GM15510 (cell line): Measurements from ENCODE around the gene MOCS2.

Experiments
- POLR2A ChIP-seq: IDR thresholded peaks from 3 replicates; pipeline ENCODE4 v1.6.1; 2011; ENCODE audit warnings: borderline replicate concordance; ENCODE audit not compliant: insufficient read length; ENCODE audit errors: extremely low read depth

MOCS2 gene

DNA sequence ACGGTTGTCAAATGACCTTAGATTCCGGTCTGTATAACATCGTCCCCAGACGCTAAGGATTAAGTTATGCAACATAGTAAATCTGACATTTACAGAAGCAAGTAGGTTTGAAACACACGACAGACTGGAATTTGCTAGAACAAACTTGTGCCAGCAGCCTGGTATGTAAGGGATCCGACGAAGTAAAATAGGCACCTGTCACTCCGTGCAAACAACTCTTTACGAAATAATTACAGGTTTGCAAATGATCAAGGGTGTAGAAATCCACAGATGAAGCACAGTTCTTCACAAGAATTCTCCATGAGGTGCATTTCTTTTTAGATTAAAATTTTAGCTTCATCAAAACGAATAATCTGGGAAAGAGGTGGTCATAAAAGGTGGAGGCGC, 508 bp downstream of the MOCS2 start:
- TF ChIP-seq POLR2A = no peak

DNA sequence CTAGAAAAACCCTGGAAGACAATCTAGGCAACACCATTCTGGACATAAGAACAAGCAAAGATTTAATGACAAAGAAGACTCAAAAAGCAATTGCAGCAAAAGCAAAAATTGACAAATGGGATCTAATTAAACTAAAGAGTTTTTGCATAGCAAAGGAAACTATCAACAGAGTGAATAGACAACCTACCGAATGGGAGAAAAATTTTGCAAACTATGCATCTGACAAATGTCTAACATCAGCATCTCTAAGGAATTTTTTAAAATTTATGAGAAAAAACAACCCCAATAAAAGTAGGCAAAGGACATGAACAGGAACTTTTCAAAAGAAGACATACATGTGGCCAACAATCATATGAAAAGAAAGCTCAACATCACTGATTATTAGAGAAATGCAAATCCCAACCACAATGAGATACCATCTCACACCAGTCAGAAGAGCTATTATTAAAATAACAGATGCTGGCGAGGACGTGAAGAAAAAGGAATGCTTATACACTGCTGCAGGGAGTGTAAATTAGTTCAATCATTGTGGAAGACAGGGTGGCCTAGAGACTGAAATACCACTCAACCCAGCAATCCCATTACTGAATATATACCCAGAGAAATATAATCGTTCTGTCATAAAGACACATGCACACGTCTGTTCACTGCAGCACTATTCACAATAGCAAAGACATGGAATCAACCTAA, 3.8 kb downstream of the MOCS2 start:
- TF ChIP-seq POLR2A = no peak

DNA sequence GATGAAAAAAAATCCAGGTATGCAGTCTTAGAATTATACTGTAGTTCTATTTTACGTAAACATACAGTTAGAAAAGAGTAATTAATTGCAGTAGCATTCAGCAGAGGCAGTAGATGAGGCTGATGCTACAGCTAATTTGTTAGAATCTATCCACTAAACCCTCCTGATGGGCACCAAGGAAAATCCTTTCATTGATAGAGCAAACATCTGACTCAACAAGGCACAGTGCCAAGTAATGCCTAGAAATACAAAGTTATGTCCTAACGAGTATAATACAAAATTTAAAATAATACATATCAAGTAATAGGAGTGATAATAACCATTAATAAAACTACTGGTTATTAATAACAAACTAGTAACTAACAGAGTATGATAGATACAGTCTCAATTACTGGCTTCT, 9.0 kb downstream of the MOCS2 start:
- no peak for TF ChIP-seq POLR2A

DNA sequence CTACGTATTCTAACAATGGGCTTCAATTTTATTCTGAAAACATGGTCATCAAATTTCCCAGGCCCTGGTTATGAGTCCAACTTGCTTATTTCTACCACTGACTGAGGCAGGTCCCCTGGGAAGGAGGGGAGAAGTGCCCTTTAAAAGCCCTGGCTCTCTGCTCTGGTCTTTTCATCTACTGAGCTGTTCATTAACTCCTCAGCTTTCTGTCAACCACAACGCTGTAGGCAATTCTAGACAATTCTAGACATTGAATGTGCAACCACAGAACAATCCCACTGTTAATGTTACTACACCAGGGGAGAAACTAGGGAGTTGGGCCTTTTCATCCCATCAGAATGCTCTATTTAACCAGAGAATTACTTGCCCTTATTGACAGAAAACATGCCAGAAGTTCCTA, 10.0 kb downstream of the MOCS2 start:
- no peak for TF ChIP-seq POLR2A

DNA sequence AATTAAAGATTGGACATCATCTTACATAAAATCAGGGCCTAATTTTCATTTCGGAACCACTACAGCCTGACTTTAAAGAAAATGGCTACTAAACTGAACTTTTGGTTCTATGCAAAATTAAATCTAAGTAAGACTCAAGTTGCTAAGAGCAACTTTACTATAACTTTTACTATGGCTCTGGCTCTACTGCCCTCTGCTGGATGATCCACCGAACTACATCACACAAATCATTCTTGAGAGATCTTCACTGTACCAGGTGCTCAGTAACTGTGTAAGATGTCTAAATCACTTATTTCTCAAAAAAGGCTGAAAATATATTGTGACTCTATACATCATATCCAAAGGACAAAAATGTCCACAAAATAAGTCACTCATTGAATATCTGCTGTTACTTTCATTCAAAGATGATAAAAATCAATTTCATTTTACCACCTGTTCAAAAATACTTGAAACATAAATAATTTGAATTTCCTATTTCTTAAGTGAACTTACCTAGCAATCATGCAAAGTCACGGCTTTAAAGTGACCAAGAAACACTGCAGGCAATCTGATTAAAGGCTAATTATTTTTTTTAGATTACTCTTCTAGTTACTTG, 13.5 kb downstream of the MOCS2 start:
- TF ChIP-seq POLR2A = no peak

DNA sequence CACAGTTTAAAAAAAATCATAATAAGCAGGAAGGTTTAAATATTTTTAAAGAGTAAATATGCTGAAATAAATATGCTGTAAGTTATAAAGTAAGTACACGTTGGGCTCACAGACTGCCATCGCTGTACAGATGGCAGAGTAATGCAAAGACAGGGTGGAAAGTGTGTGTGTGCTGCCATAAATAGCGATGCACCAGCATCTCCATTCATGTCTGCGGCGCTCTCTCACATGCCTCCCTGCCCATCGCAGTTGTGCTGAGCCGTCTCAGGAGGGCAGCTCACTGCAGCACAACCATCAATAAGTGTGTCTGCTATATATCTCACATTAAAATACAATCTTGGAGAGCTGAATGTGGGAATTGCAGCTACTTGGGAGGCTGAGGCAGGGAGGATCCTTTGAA, 14.3 kb downstream of the MOCS2 start:
- no peak for TF ChIP-seq POLR2A

DNA sequence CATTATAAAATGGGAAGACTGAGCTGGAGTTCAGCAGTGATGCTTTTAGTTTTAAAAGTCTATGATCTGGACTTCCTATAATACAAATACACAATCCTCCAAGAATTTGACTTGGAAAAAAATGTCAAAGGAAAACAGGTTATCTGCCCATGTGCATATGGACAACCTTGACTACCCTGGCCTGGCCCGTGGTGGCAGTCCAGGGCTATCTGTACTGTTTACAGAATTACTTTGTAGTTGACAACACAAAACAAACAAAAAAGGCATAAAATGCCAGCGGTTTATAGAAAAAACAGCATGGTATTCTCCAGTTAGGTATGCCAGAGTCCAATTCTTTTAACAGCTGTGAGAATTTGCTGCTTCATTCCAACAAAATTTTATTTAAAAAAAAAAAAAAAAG, 17.3 kb downstream of the MOCS2 start:
- no peak for TF ChIP-seq POLR2A

DNA sequence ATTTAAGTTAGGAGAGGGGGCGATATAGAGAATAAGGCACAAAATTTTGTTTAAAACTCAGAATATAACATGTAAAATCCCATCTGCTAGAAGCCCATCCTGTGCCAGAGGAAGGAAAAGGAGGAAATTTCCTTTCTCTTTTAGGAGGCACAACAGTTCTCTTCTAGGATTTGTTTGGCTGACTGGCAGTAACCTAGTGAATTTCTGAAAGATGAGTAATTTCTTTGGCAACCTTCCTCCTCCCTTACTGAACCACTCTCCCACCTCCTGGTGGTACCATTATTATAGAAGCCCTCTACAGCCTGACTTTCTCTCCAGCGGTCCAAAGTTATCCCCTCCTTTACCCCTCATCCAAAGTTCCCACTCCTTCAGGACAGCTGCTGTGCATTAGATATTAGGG, 18.3 kb downstream of the MOCS2 start:
- no peak for TF ChIP-seq POLR2A

DNA sequence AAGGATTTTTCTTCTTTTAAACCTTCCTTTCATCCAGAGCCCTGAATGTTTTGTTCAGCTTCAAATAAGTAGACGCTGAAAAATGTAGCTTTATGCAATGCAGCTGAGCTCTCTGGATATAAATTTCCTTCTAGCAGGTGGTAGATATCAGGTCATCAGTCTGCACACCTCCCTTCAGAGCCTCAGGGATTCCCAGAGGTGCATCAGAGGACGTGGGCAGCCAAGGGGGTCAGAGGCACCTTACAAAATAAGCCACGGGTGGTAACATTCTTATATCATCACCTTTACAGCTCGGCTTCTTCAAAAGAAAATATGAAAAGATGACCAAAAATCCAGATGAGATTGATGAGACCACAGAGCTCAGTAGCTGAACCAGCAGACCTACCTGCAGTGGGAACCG, 19.3 kb downstream of the MOCS2 start:
- no peak for TF ChIP-seq POLR2A

DNA sequence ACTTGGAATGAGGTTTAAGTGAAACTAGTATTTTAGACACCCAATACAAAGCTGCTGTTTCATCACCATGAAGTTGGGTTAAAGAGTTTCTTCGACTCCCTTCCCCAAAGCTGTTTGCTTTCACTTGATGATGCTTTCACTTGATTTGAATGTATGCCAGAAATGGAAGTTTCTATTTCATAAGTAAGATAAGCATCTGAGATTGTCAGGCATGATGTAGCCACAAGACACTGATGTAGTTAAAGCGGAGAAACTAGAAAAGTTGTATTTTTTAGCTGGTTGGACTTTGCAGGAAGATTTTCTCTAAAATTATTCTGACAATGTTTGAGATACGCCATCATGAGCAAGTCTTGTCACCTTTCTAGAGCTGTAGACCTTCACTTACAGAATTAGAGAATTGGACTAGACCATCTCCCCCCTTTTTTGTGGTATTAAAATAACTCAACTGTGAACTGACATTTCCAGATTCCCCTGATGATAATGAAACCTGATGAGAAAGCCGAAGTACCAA, 20.0 kb downstream of the MOCS2 start:
- no peak for TF ChIP-seq POLR2A

DNA sequence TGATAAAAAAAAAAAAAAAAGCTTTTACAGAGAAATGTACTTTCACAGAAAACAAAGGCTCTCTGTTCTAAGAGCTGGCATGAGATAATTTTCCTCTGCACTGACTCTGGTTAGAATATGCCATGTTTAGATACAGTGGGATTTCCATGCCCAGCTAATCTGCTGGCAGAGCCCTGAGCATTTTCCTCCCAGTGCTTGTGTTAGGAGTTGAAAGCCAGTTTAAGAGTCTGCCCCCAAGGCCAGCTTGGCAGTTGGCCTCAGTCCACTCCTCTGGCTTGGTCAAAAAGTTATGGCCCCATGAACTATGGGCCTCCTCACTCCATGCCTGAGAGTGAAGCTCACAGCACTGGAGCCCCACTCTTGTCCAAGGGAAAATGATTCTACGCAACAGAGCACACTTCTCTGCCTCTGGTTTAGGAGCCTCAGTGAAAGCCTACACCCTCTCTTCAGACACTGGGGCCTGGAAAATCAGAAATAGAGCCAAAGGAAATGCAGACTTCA, 21.9 kb downstream of the MOCS2 start:
- TF ChIP-seq POLR2A = no peak

DNA sequence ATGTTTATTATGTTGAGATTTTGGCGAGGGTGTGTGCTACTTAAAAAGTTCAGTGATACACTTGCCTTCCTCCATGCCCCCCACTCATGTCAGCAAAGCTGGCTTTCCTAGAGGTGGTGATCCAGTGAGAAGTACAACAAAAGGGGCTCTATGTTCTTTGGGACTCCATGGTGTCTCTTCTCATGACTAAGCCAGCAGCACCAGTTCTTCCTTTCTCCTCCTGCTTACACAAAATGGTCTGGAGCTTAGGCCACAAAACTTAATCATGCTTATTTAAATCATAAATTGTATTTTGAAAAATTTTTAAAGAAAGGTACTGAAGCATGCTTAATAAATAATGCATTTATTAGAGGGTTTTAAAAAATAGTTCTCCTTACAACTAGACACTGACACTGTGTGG, 22.4 kb downstream of the MOCS2 start:
- no peak for TF ChIP-seq POLR2A

DNA sequence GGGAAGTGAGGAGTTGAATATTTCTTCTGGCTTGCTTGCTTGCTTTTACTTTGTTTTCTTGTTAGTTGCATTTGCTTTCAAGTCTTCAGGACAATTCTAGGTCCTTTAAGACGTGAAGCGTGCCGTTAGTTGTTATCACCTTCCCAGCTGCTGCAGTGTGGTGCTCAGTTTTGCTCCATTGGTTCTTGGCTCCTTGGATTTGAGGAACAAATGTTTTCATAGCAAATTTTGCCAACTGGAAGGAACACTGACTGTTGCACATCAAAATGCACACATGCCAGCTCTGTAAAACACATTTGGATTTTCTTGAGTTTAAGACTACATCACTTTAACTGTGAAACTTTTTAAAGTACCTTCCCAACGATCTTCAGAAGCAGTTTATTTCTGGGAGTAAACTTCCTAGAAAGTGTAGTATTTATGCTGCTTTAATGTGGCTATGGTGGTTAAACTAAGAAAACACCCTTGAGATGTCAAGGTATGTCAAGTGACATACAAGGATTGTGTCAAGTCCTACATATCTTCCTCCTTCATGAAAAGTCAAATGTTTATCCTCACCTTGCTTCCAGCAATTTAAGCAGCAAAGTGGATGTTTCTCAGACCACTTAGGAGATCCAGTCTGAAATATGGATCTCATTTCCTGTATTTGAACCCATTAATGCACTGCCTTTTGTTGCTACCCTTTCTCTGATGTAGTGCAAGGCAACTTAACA, 24.9 kb downstream of the MOCS2 start:
- no peak for TF ChIP-seq POLR2A

DNA sequence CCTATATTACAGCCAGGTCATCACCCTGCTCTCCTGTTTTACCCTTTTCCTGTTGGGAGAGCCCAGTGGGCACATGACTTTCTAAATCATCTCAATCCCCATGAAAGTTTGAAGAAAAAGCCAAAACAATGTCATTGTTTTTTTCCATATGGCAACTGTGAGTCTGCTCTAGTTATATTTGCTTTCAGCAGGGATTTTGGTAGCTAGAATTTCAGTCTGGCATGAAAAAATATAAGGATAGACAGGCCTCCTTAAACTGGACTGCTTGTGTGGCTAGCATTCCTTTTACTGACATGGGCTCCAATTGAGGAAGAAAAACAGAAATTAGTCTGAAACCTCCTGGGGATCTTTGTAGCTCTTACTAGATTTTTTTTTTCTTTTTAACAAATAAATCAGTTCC, 25.6 kb downstream of the MOCS2 start:
- TF ChIP-seq POLR2A = no peak

DNA sequence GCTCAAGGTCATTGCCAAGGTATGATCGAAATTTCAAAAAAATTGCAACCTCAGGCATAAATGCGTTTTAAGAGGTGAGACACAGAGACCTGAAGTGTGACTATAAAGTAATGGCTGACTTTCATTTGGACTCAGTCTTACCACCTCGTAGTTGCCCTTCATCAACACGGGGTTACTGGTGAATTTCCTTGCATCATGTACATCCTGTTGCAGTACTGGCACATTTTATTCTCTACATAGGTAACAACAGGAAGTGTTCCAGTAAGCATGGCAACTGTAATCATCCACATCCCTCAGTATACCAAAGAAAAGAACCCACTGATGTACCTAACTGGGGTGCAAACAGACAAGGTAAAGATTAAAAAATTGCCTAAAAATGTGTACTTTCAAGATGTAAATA, 29.3 kb downstream of the MOCS2 start:
- no peak for TF ChIP-seq POLR2A
